ENCODE measurements around the gene PRSS36.

GRCh38 chr16:31198207-31198882 lies 48.5 kb upstream of the PRSS36 start:
- TF ChIP-seq CTCF (IDR thresholded peaks at IDR 0.05) = no peak
- no peak for TF ChIP-seq POLR2A (IDR thresholded peaks at IDR 0.05)

Measured in testis (tissue), 2 donors.